H9 (cell line): Measurements from ENCODE around the gene KLB. TPM values are rescaled to one million over a fixed set of nuclear protein-coding genes. Genes with fewer than 3 reads are reported as not detected.

Experiments
- DNase-seq: peaks from one replicate; pipeline ENCODE4 v3.0.0-alpha.2; 2017
- H2AFZ ChIP-seq: one replicate; pipeline ENCODE4 v1.6.1; 2013; ENCODE audit warnings: mild to moderate bottlenecking, low read length, control low read depth, moderate library complexity
- H2AK5ac ChIP-seq: 2 replicates; pipeline ENCODE4 v1.6.1; 2013; ENCODE audit warnings: low read length, control low read depth, mixed read lengths; ENCODE audit not compliant: insufficient read length
- H2BK120ac ChIP-seq: one replicate; pipeline ENCODE4 v1.6.1; 2013; ENCODE audit warnings: low read depth, mild to moderate bottlenecking, low read length, control low read depth, inconsistent platforms; ENCODE audit not compliant: poor library complexity, severe bottlenecking
- H2BK12ac ChIP-seq: 2 replicates; pipeline ENCODE4 v1.6.1; 2013; ENCODE audit warnings: low read length, control low read depth, mixed read lengths, low read depth; ENCODE audit not compliant: insufficient read length
- H2BK15ac ChIP-seq: 2 replicates; pipeline ENCODE4 v1.6.1; 2013; ENCODE audit warnings: low read depth, low read length, control low read depth
- H2BK20ac ChIP-seq: one replicate; pipeline ENCODE4 v1.6.1; 2013; ENCODE audit warnings: low read depth, mild to moderate bottlenecking, low read length, control low read depth, inconsistent platforms; ENCODE audit not compliant: poor library complexity, severe bottlenecking
- H2BK5ac ChIP-seq: 2 replicates; pipeline ENCODE4 v1.6.1; 2013; ENCODE audit warnings: low read length, control low read depth, mixed read lengths; ENCODE audit not compliant: insufficient read length
- H3K14ac ChIP-seq: 2 replicates; pipeline ENCODE4 v1.6.1; 2013; ENCODE audit warnings: low read length, control low read depth; ENCODE audit not compliant: insufficient read depth
- H3K18ac ChIP-seq: 2 replicates; pipeline ENCODE4 v1.6.1; 2013; ENCODE audit warnings: low read depth, mild to moderate bottlenecking, mixed read lengths, low read length, control low read depth; ENCODE audit not compliant: insufficient read length
- H3K23ac ChIP-seq: 2 replicates; pipeline ENCODE4 v1.6.1; 2013; ENCODE audit warnings: low read length, control low read depth, mixed read lengths, low read depth; ENCODE audit not compliant: insufficient read length
- H3K23me2 ChIP-seq: 2 replicates; pipeline ENCODE4 v1.6.1; 2013; ENCODE audit warnings: low read depth, mild to moderate bottlenecking, mixed read lengths, low read length, control low read depth; ENCODE audit not compliant: insufficient read length, poor library complexity, severe bottlenecking
- H3K27ac ChIP-seq: 2 replicates; pipeline ENCODE4 v1.5.1; 2013; ENCODE audit warnings: low read length, control low read depth, mixed read lengths, low read depth; ENCODE audit not compliant: insufficient read length
- H3K27me3 ChIP-seq: 2 replicates; pipeline ENCODE4 v1.6.1; 2013; ENCODE audit warnings: low read length, control low read depth, inconsistent platforms; ENCODE audit not compliant: insufficient read depth
- H3K4ac ChIP-seq: 2 replicates; pipeline ENCODE4 v1.6.1; 2013; ENCODE audit warnings: low read depth, mild to moderate bottlenecking, control low read depth, inconsistent platforms, low read length, moderate library complexity
- H3K4me1 ChIP-seq: 2 replicates; pipeline ENCODE4 v1.6.1; 2013; ENCODE audit warnings: low read length, control low read depth, inconsistent platforms; ENCODE audit not compliant: insufficient read depth
- H3K4me2 ChIP-seq: 2 replicates; pipeline ENCODE4 v1.6.1; 2013; ENCODE audit warnings: low read length, control low read depth, mixed read lengths; ENCODE audit not compliant: insufficient read length, insufficient read depth
- H3K56ac ChIP-seq: 2 replicates; pipeline ENCODE4 v1.6.1; 2013; ENCODE audit warnings: low read depth, mild to moderate bottlenecking, mixed read lengths, low read length, control low read depth; ENCODE audit not compliant: insufficient read length
- H3K79me1 ChIP-seq: 2 replicates; pipeline ENCODE4 v1.6.1; 2013; ENCODE audit warnings: low read depth, mild to moderate bottlenecking, moderate library complexity, low read length, control low read depth, inconsistent platforms; ENCODE audit not compliant: insufficient read depth, poor library complexity, severe bottlenecking
- H3K79me2 ChIP-seq: 2 replicates; pipeline ENCODE4 v1.6.1; 2013; ENCODE audit warnings: low read length, control low read depth, inconsistent platforms; ENCODE audit not compliant: insufficient read depth
- H3K9ac ChIP-seq: 2 replicates; pipeline ENCODE4 v1.6.1; 2013; ENCODE audit warnings: low read length, control low read depth, mixed read lengths; ENCODE audit not compliant: insufficient read length; ENCODE audit errors: extremely low read depth
- H3K9me3 ChIP-seq: one replicate; pipeline ENCODE4 v1.6.1; 2013; ENCODE audit warnings: low read depth, low read length, inconsistent platforms; ENCODE audit not compliant: control insufficient read depth
- H3T11ph ChIP-seq: one replicate; pipeline ENCODE4 v1.6.1; 2013; ENCODE audit warnings: mild to moderate bottlenecking, low read length, control low read depth, inconsistent platforms
- H4K20me1 ChIP-seq: one replicate; pipeline ENCODE4 v1.6.1; 2013; ENCODE audit not compliant: control insufficient read depth, insufficient read length, insufficient read depth
- H4K5ac ChIP-seq: 2 replicates; pipeline ENCODE4 v1.6.1; 2013; ENCODE audit warnings: low read depth, mild to moderate bottlenecking, mixed read lengths, low read length, control low read depth; ENCODE audit not compliant: insufficient read length
- H4K8ac ChIP-seq: replicated peaks from 2 replicates; pipeline ENCODE4 v1.6.1; 2013; ENCODE audit warnings: low read length, control low read depth, mixed read lengths, low read depth; ENCODE audit not compliant: insufficient read length
- H4K91ac ChIP-seq: 2 replicates; pipeline ENCODE4 v1.6.1; 2013; ENCODE audit warnings: low read depth, mild to moderate bottlenecking, moderate library complexity, mixed read lengths, low read length, control low read depth; ENCODE audit not compliant: insufficient read length
- H3K27ac Mint-ChIP-seq, 3 experiments: 2 replicates in 2 of 3; 3 replicates in 1 of 3; pipeline ENCODE4 v1.8.0; 2020 to 2021; ENCODE audit warnings: mixed read lengths in 3 of 3, mild to moderate bottlenecking in 1 of 3, moderate library complexity in 1 of 3
- H3K27me3 Mint-ChIP-seq: 2 replicates; pipeline ENCODE4 v1.8.0; 2021; ENCODE audit warnings: low read depth, mild to moderate bottlenecking, moderate library complexity, mixed read lengths
- H3K36me3 Mint-ChIP-seq, 3 experiments: 2 replicates in 2 of 3; 3 replicates in 1 of 3; pipeline ENCODE4 v1.8.0; 2020 to 2021; ENCODE audit warnings: low read depth in 3 of 3, mixed read lengths in 3 of 3; ENCODE audit not compliant: insufficient read depth in 1 of 3
- H3K4me1 Mint-ChIP-seq, 2 experiments: 2 replicates each; pipeline ENCODE4 v1.8.0; 2020; ENCODE audit warnings: mixed read lengths in 2 of 2
- H3K4me3 Mint-ChIP-seq, 2 experiments: 2 replicates in 1 of 2; 3 replicates in 1 of 2; pipeline ENCODE4 v1.8.0; 2020 to 2021; ENCODE audit warnings: mild to moderate bottlenecking in 2 of 2, mixed read lengths in 2 of 2, moderate library complexity in 1 of 2
- H3K9me3 Mint-ChIP-seq, 2 experiments: 2 replicates in 1 of 2; 3 replicates in 1 of 2; pipeline ENCODE4 v1.8.0; 2020; ENCODE audit warnings: mild to moderate bottlenecking in 2 of 2, mixed read lengths in 2 of 2, moderate library complexity in 1 of 2
- WGBS: extraction: QIAGEN DNeasy Blood & Tissue Kit; methylation state at CpG from one replicate; pipeline ENCODE4 v1.1.7; 2013; ENCODE audit warnings: missing lambda C conversion rate, low lambda C conversion rate, mixed read lengths; ENCODE audit not compliant: insufficient read length; ENCODE audit errors: extremely low coverage; 5-methylcytosine and 5-hydroxymethylcytosine counted together
- total RNA-seq: library from RNA; stranded (reverse); gene quantifications from 2 replicates; pipeline ENCODE4 v1.2.1, GENCODE V29; 2021
- TF ChIP-seq, protein P1 (sequence below): fragments of 200-600 bp; sonication (generic); conservative IDR thresholded peaks from 3 replicates; pipeline ENCODE4 v1.8.0; 2021; ENCODE audit warnings: antibody characterized with exemption, mild to moderate bottlenecking

The KLB gene
- total RNA-seq, 1 experiment from 2014 or later: 0.07 TPM

DNA sequence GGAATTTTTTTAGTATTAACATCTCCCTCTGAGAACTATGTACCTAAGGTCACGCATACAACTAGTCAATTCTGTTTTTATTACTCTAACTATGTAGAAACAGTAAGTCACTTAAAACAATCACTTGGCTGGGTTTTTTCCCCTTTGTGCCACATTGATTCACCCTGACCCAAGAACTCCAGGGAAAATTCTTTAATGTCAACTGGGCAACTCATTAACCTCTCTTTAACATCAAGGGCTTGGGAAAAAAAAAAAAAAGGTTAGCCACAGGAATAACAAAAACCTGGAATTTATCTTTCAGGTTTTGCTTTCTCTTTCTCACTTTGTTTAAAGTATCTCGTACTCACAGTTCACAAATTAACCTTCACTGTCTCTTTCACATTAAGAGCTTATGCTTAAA lies 43.9 kb downstream of the KLB start:
- no peak overlapping the region for H3K14ac ChIP-seq
- no peaks in the 10 kb centered on the region for H3K9me3 Mint-ChIP-seq
- DNase-seq: no peak
- no peak overlapping the region for H4K5ac ChIP-seq
- H3K4ac ChIP-seq: no peak overlapping the region
- no peak overlapping the region for H3K27ac ChIP-seq
- no peak overlapping the region for H3K9ac ChIP-seq
- no peaks in the 10 kb centered on the region for H3K79me2 ChIP-seq
- H3K27me3 Mint-ChIP-seq: no peaks in the 10 kb centered on the region
- H3K23me2 ChIP-seq: no peaks in the 10 kb centered on the region
- H4K20me1 ChIP-seq: no peaks in the 10 kb centered on the region
- no peak overlapping the region for H2BK15ac ChIP-seq
- H3K4me3 Mint-ChIP-seq: no peak overlapping the region
- no peak overlapping the region for H3K18ac ChIP-seq
- H2BK20ac ChIP-seq: no peak overlapping the region
- no peak overlapping the region for H3K4me2 ChIP-seq
- WGBS: no CpG with 5 or more reads among the region's 2 CpGs
- peaks cover 3 to 10% of the 10 kb centered on the region in 2 experiments; a peak in 2 of 4 replicates for H3K4me1 Mint-ChIP-seq
- no peak overlapping the region for H2AFZ ChIP-seq
- H3T11ph ChIP-seq: no peak overlapping the region
- no peaks in the 10 kb centered on the region for H3K4me1 ChIP-seq
- H2BK5ac ChIP-seq: no peak overlapping the region
- H3K36me3 Mint-ChIP-seq: peaks cover 32 to 58% (median 45%) of the 10 kb centered on the region in 3 experiments
- no peak overlapping the region for H3K23ac ChIP-seq
- peak overlapping the region in 1 of 3 experiments; percentile 80; a peak in 3 of 7 replicates for H3K27ac Mint-ChIP-seq
- H3K56ac ChIP-seq: no peak overlapping the region
- H3K9me3 ChIP-seq: no peaks in the 10 kb centered on the region
- H2BK12ac ChIP-seq: no peak overlapping the region
- H3K79me1 ChIP-seq: no peaks in the 10 kb centered on the region
- H4K8ac ChIP-seq: no peak overlapping the region
- no peak overlapping the region for H2BK120ac ChIP-seq
- no peak overlapping the region for H2AK5ac ChIP-seq
- H4K91ac ChIP-seq: no peak overlapping the region
- TF ChIP-seq, protein P1, sequence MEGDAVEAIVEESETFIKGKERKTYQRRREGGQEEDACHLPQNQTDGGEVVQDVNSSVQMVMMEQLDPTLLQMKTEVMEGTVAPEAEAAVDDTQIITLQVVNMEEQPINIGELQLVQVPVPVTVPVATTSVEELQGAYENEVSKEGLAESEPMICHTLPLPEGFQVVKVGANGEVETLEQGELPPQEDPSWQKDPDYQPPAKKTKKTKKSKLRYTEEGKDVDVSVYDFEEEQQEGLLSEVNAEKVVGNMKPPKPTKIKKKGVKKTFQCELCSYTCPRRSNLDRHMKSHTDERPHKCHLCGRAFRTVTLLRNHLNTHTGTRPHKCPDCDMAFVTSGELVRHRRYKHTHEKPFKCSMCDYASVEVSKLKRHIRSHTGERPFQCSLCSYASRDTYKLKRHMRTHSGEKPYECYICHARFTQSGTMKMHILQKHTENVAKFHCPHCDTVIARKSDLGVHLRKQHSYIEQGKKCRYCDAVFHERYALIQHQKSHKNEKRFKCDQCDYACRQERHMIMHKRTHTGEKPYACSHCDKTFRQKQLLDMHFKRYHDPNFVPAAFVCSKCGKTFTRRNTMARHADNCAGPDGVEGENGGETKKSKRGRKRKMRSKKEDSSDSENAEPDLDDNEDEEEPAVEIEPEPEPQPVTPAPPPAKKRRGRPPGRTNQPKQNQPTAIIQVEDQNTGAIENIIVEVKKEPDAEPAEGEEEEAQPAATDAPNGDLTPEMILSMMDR: no peak
- no peaks in the 10 kb centered on the region for H3K27me3 ChIP-seq
